ENCODE results near the gene FTO.

The FTO gene

GRCh38 chr16:53973021-53973420, 269.1 kb downstream of the FTO start:
- Histone ChIP-seq H3K9me3 (ENCODE audit: insufficient read depth, low read length) (no peaks in the 10 kb centered on the region), H3K4me2 (ENCODE audit: low read depth, low read length, poor library complexity, severe bottlenecking) (no peak overlapping the region), H3K4me3 (ENCODE audit: insufficient read depth, low read length, poor library complexity, severe bottlenecking) (no peak overlapping the region), H3K79me2 (ENCODE audit: insufficient read depth, low read length) (no peaks in the 10 kb centered on the region), H3K36me3 (ENCODE audit: low read length) (no peaks in the 10 kb centered on the region), H3K9me2 (replicated peaks; ENCODE audit: insufficient read depth, low read length) (no peaks in the 10 kb centered on the region), H2AFZ (ENCODE audit: low read depth, low read length, severe bottlenecking) (no peak overlapping the region), H3F3A (ENCODE audit: insufficient read depth) (no peaks in the 10 kb centered on the region), H3K27me3 (ENCODE audit: low read length) (no peaks in the 10 kb centered on the region), H3K27ac (ENCODE audit: low read depth, low read length) (no peak overlapping the region), H3K9ac (ENCODE audit: low read length) (no peak overlapping the region), H4K20me1 (ENCODE audit: low read depth, low read length) (no peaks in the 10 kb centered on the region)
- TF ChIP-seq CTCF (IDR thresholded peaks at IDR 0.05; ENCODE audit: insufficient read depth, low read length, poor library complexity, severe bottlenecking): no peak
- TF ChIP-seq EZH2phosphoT487 (conservative IDR thresholded peaks at IDR 0.05; ENCODE audit: low read length): no peak

GRCh38 chr16:53974484-53975080, 270.6 kb downstream of the FTO start:
- Histone ChIP-seq H3K36me3 (ENCODE audit: low read length) (no peaks in the 10 kb centered on the region), H3K79me2 (ENCODE audit: insufficient read depth, low read length) (no peaks in the 10 kb centered on the region), H3K27me3 (ENCODE audit: low read length) (no peaks in the 10 kb centered on the region), H3K27ac (ENCODE audit: low read depth, low read length) (no peak overlapping the region), H3K9me3 (ENCODE audit: insufficient read depth, low read length) (no peaks in the 10 kb centered on the region), H3K4me3 (ENCODE audit: insufficient read depth, low read length, poor library complexity, severe bottlenecking) (no peak overlapping the region), H2AFZ (ENCODE audit: low read depth, low read length, severe bottlenecking) (no peak overlapping the region), H4K20me1 (ENCODE audit: low read depth, low read length) (no peaks in the 10 kb centered on the region), H3K9ac (ENCODE audit: low read length) (no peak overlapping the region), H3K4me2 (ENCODE audit: low read depth, low read length, poor library complexity, severe bottlenecking) (no peak overlapping the region), H3K9me2 (replicated peaks; ENCODE audit: insufficient read depth, low read length) (no peaks in the 10 kb centered on the region), H3F3A (ENCODE audit: insufficient read depth) (no peaks in the 10 kb centered on the region)
- TF ChIP-seq CTCF (IDR thresholded peaks at IDR 0.05; ENCODE audit: insufficient read depth, low read length, poor library complexity, severe bottlenecking) (no peak), EZH2phosphoT487 (conservative IDR thresholded peaks at IDR 0.05; ENCODE audit: low read length) (no peak)

GRCh38 chr16:53980675-53981074, 276.7 kb downstream of the FTO start:
- H3K4me3 ChIP-seq (ENCODE audit: insufficient read depth, low read length, poor library complexity, severe bottlenecking): no peak overlapping the region
- no peaks in the 10 kb centered on the region for H3K9me3 ChIP-seq (ENCODE audit: insufficient read depth, low read length)
- H3K27ac ChIP-seq (ENCODE audit: low read depth, low read length): no peak overlapping the region
- no peak for TF ChIP-seq CTCF (IDR thresholded peaks at IDR 0.05; ENCODE audit: insufficient read depth, low read length, poor library complexity, severe bottlenecking)
- no peak for TF ChIP-seq EZH2phosphoT487 (conservative IDR thresholded peaks at IDR 0.05; ENCODE audit: low read length)
- H3K79me2 ChIP-seq (ENCODE audit: insufficient read depth, low read length): no peaks in the 10 kb centered on the region
- no peak overlapping the region for H3K4me2 ChIP-seq (ENCODE audit: low read depth, low read length, poor library complexity, severe bottlenecking)
- no peak overlapping the region for H3K9ac ChIP-seq (ENCODE audit: low read length)
- no peaks in the 10 kb centered on the region for H3K9me2 ChIP-seq (replicated peaks; ENCODE audit: insufficient read depth, low read length)
- no peak overlapping the region for H2AFZ ChIP-seq (ENCODE audit: low read depth, low read length, severe bottlenecking)
- H3K27me3 ChIP-seq (ENCODE audit: low read length): no peaks in the 10 kb centered on the region
- H4K20me1 ChIP-seq (ENCODE audit: low read depth, low read length): no peaks in the 10 kb centered on the region
- H3F3A ChIP-seq (ENCODE audit: insufficient read depth): no peaks in the 10 kb centered on the region
- H3K36me3 ChIP-seq (ENCODE audit: low read length): no peaks in the 10 kb centered on the region
